Measurements from ENCODE around the gene VAT1L. TPM values are rescaled to one million over a fixed set of nuclear protein-coding genes. Genes with fewer than 3 reads are reported as not detected.

The VAT1L gene
- total and polyA plus RNA-seq, 2 experiments from 2014 or later, result 6.2 TPM

GRCh38 chr16:77758508-77758907 is 29.9 kb upstream of the VAT1L start:
- H2AFZ ChIP-seq, result no peak overlapping the region
- H3K9ac ChIP-seq, result no peak overlapping the region
- no peaks in the 10 kb centered on the region for H3F3A ChIP-seq (ENCODE audit: insufficient read depth)
- WGBS, 2 experiments (ENCODE audit: low coverage in 1 of 2, low lambda C conversion rate in 2 of 2, missing lambda C conversion rate in 2 of 2), result 39 to 44% methylated on average over 2 of the region's 2 CpGs
- 0 out of 2 replicates have a peak, but pooled peaks cover 6% of the 10 kb centered on the region for H3K27me3 ChIP-seq (replicated peaks; ENCODE audit: insufficient read depth)
- DNase-seq, result no peak
- no peaks in the 10 kb centered on the region for H3K36me3 ChIP-seq (ENCODE audit: low read depth)
- H3K4me3 ChIP-seq, result no peak overlapping the region
- H3K4me1 ChIP-seq (ENCODE audit: insufficient read depth), result no peaks in the 10 kb centered on the region
- no peaks in the 10 kb centered on the region for H3K79me2 ChIP-seq (ENCODE audit: insufficient read depth)
- H3K4me2 ChIP-seq (ENCODE audit: unreplicated experiment), result no peak overlapping the region
- TF ChIP-seq EZH2phosphoT487 (IDR thresholded peaks at IDR 0.05; ENCODE audit: insufficient read depth, low read depth) (no peak), EZH2 (IDR thresholded peaks at IDR 0.05; ENCODE audit: insufficient read depth, poor library complexity, severe bottlenecking) (no peak)
- H4K20me1 ChIP-seq (ENCODE audit: insufficient read depth), result no peaks in the 10 kb centered on the region
- H3K9me3 ChIP-seq (ENCODE audit: low read depth), result no peaks in the 10 kb centered on the region
- H3K27ac ChIP-seq, result no peak overlapping the region
- in situ Hi-C loops (cut with MboI), result no loop called here
- no peaks in the 10 kb centered on the region for H3K9me2 ChIP-seq (ENCODE audit: insufficient read depth)

GRCh38 chr16:77759201-77759600 is 29.2 kb upstream of the VAT1L start:
- no peak for DNase-seq
- Histone ChIP-seq H3K9me2 (ENCODE audit: insufficient read depth) (no peaks in the 10 kb centered on the region), H3F3A (ENCODE audit: insufficient read depth) (no peaks in the 10 kb centered on the region), H3K9me3 (ENCODE audit: low read depth) (no peaks in the 10 kb centered on the region), H3K4me3 (no peak overlapping the region), H3K79me2 (ENCODE audit: insufficient read depth) (no peaks in the 10 kb centered on the region), H3K4me1 (ENCODE audit: insufficient read depth) (0 out of 2 replicates have a peak, but pooled peaks cover 4% of the 10 kb centered on the region), H4K20me1 (ENCODE audit: insufficient read depth) (no peaks in the 10 kb centered on the region), H3K36me3 (ENCODE audit: low read depth) (no peaks in the 10 kb centered on the region), H3K9ac (no peak overlapping the region), H3K4me2 (ENCODE audit: unreplicated experiment) (no peak overlapping the region), H3K27ac (no peak overlapping the region), H2AFZ (no peak overlapping the region), H3K27me3 (replicated peaks; ENCODE audit: insufficient read depth) (no peaks in the 10 kb centered on the region)
- WGBS, 2 experiments (ENCODE audit: low coverage in 1 of 2, low lambda C conversion rate in 2 of 2, missing lambda C conversion rate in 2 of 2), result 38 to 60% methylated on average over 1 of the region's 1 CpG
- TF ChIP-seq EZH2phosphoT487 (IDR thresholded peaks at IDR 0.05; ENCODE audit: insufficient read depth, low read depth), result no peak
- TF ChIP-seq EZH2 (IDR thresholded peaks at IDR 0.05; ENCODE audit: insufficient read depth, poor library complexity, severe bottlenecking), result no peak
- in situ Hi-C loops (cut with MboI), result no loop called here

GRCh38 chr16:77759821-77760220 is 28.5 kb upstream of the VAT1L start:
- Histone ChIP-seq H3K4me3 (no peak overlapping the region), H3K9me2 (ENCODE audit: insufficient read depth) (no peaks in the 10 kb centered on the region), H3K27ac (no peak overlapping the region), H3K4me2 (ENCODE audit: unreplicated experiment) (no peak overlapping the region), H3K27me3 (replicated peaks; ENCODE audit: insufficient read depth) (no peaks in the 10 kb centered on the region), H3K36me3 (ENCODE audit: low read depth) (no peaks in the 10 kb centered on the region), H3K9ac (no peak overlapping the region), H3K9me3 (ENCODE audit: low read depth) (no peaks in the 10 kb centered on the region), H3F3A (ENCODE audit: insufficient read depth) (no peaks in the 10 kb centered on the region), H2AFZ (no peak overlapping the region), H3K79me2 (ENCODE audit: insufficient read depth) (no peaks in the 10 kb centered on the region), H3K4me1 (ENCODE audit: insufficient read depth) (0 out of 2 replicates have a peak, but pooled peaks cover 7% of the 10 kb centered on the region), H4K20me1 (ENCODE audit: insufficient read depth) (no peaks in the 10 kb centered on the region)
- peak; percentile 13 for DNase-seq
- WGBS, 2 experiments (ENCODE audit: low coverage in 1 of 2, low lambda C conversion rate in 2 of 2, missing lambda C conversion rate in 2 of 2), result 57 to 59% methylated on average over 3 of the region's 3 CpGs
- in situ Hi-C loops (cut with MboI), result no loop called here
- TF ChIP-seq EZH2phosphoT487 (IDR thresholded peaks at IDR 0.05; ENCODE audit: insufficient read depth, low read depth) (no peak), EZH2 (IDR thresholded peaks at IDR 0.05; ENCODE audit: insufficient read depth, poor library complexity, severe bottlenecking) (no peak)

- 0 out of 2 replicates have a peak, but pooled peaks cover 7% of the 10 kb centered on the region for H3K4me1 ChIP-seq (ENCODE audit: insufficient read depth)
- H3K9me3 ChIP-seq (ENCODE audit: low read depth), result no peaks in the 10 kb centered on the region
- no peak for DNase-seq
- no peaks in the 10 kb centered on the region for H4K20me1 ChIP-seq (ENCODE audit: insufficient read depth)
- H3K4me3 ChIP-seq, result no peak overlapping the region
- no peak overlapping the region for H2AFZ ChIP-seq
- no peak overlapping the region for H3K4me2 ChIP-seq (ENCODE audit: unreplicated experiment)
- no peaks in the 10 kb centered on the region for H3K36me3 ChIP-seq (ENCODE audit: low read depth)
- H3K79me2 ChIP-seq (ENCODE audit: insufficient read depth), result no peaks in the 10 kb centered on the region
- H3K9me2 ChIP-seq (ENCODE audit: insufficient read depth), result no peaks in the 10 kb centered on the region
- H3F3A ChIP-seq (ENCODE audit: insufficient read depth), result no peaks in the 10 kb centered on the region
- in situ Hi-C loops (cut with MboI), result no loop called here
- WGBS, 2 experiments (ENCODE audit: low coverage in 1 of 2, low lambda C conversion rate in 2 of 2, missing lambda C conversion rate in 2 of 2), result 47 to 48% methylated on average over 1 of the region's 1 CpG
- no peaks in the 10 kb centered on the region for H3K27me3 ChIP-seq (replicated peaks; ENCODE audit: insufficient read depth)
- TF ChIP-seq EZH2phosphoT487 (IDR thresholded peaks at IDR 0.05; ENCODE audit: insufficient read depth, low read depth) (no peak), EZH2 (IDR thresholded peaks at IDR 0.05; ENCODE audit: insufficient read depth, poor library complexity, severe bottlenecking) (no peak)
- no peak overlapping the region for H3K9ac ChIP-seq
- no peak overlapping the region for H3K27ac ChIP-seq
These were observed 27.6 kb upstream of the VAT1L start for GRCh38 chr16:77760800-77761199.

GRCh38 chr16:77761204-77761603 is 27.2 kb upstream of the VAT1L start:
- Histone ChIP-seq H3K9me3 (ENCODE audit: low read depth) (no peaks in the 10 kb centered on the region), H3K27ac (no peak overlapping the region)

More at GRCh38 chr16:77761204-77761603, 27.2 kb upstream of the VAT1L start:
- no peaks in the 10 kb centered on the region for H3F3A ChIP-seq (ENCODE audit: insufficient read depth)
- no peaks in the 10 kb centered on the region for H4K20me1 ChIP-seq (ENCODE audit: insufficient read depth)
- DNase-seq, result no peak
- in situ Hi-C loops (cut with MboI), result no loop called here
- no peaks in the 10 kb centered on the region for H3K36me3 ChIP-seq (ENCODE audit: low read depth)
- no peak overlapping the region for H2AFZ ChIP-seq
- TF ChIP-seq EZH2 (IDR thresholded peaks at IDR 0.05; ENCODE audit: insufficient read depth, poor library complexity, severe bottlenecking), result no peak
- TF ChIP-seq EZH2phosphoT487 (IDR thresholded peaks at IDR 0.05; ENCODE audit: insufficient read depth, low read depth), result no peak
- 0 out of 2 replicates have a peak, but pooled peaks cover 7% of the 10 kb centered on the region for H3K4me1 ChIP-seq (ENCODE audit: insufficient read depth)
- no peak overlapping the region for H3K4me3 ChIP-seq
- H3K9ac ChIP-seq, result no peak overlapping the region
- no peaks in the 10 kb centered on the region for H3K9me2 ChIP-seq (ENCODE audit: insufficient read depth)
- 32 to 54% methylated on average over 1 of the region's 1 CpG for WGBS, 2 experiments (ENCODE audit: low coverage in 1 of 2, low lambda C conversion rate in 2 of 2, missing lambda C conversion rate in 2 of 2)
- H3K27me3 ChIP-seq (replicated peaks; ENCODE audit: insufficient read depth), result no peaks in the 10 kb centered on the region
- no peaks in the 10 kb centered on the region for H3K79me2 ChIP-seq (ENCODE audit: insufficient read depth)
- H3K4me2 ChIP-seq (ENCODE audit: unreplicated experiment), result no peak overlapping the region
